K562 (cell line): ENCODE measurements around the gene PHF21A. TPM values are rescaled to one million over a fixed set of nuclear protein-coding genes. Genes with fewer than 3 reads are reported as not detected.

Source experiments
- CEBPB ChIP-seq: fragments of 450-650 bp; IDR thresholded peaks from 2 replicates; pipeline ENCODE4 v1.6.1; 2016; ENCODE audit warnings: missing genetic modification characterization, missing compliant biosample characterization
- CREB3L1 ChIP-seq: fragments of 450-650 bp; IDR thresholded peaks from 2 replicates; pipeline ENCODE4 v1.6.1; 2014; ENCODE audit warnings: low read depth, mild to moderate bottlenecking, moderate library complexity, borderline replicate concordance
- DPF2 ChIP-seq: fragments of 450-650 bp; IDR thresholded peaks from 2 replicates; pipeline ENCODE4 v1.6.1; 2016
- E2F4 ChIP-seq: sonication (generic); formaldehyde crosslinking; IDR thresholded peaks from 2 replicates; pipeline ENCODE4 v1.8.0; 2022; ENCODE audit warnings: mild to moderate bottlenecking, low read depth, missing genetic modification reagents
- EZH2 ChIP-seq: IDR thresholded peaks from 2 replicates; pipeline ENCODE4 v1.6.1; 2012; ENCODE audit warnings: low read depth, mild to moderate bottlenecking, inconsistent platforms, low read length, borderline replicate concordance
- NEUROD1 ChIP-seq: fragments of 150-350 bp; IDR thresholded peaks from 2 replicates; pipeline ENCODE4 v1.6.1; 2014; ENCODE audit warnings: borderline replicate concordance, low read length, low read depth; ENCODE audit not compliant: partially characterized antibody
- PHB2 ChIP-seq: fragments of 450-650 bp; IDR thresholded peaks from 2 replicates; pipeline ENCODE4 v1.6.1; 2017; ENCODE audit warnings: low read depth
- RAD21 ChIP-seq, 2 experiments: fragments of 250-450 bp in 1 of 2; fragments of 450-650 bp in 1 of 2; sonication (Bioruptor Pico) in 1 of 2; formaldehyde crosslinking in 1 of 2; IDR thresholded peaks in 1 of 2; conservative IDR thresholded peaks in 1 of 2; 2 replicates each; pipeline versions ENCODE4 v1.4.0 to v1.8.0; 2020 to 2022; ENCODE audit warnings: mild to moderate bottlenecking in 2 of 2, moderate library complexity in 1 of 2
- SMARCA5 ChIP-seq: fragments of 450-650 bp; IDR thresholded peaks from 2 replicates; pipeline ENCODE4 v1.6.1; 2016
- TARDBP ChIP-seq: fragments of 450-650 bp; IDR thresholded peaks from 2 replicates; pipeline ENCODE4 v1.6.1; 2016
- U2AF1 ChIP-seq: fragments of 200-400 bp; formaldehyde crosslinking; optimal IDR thresholded peaks from 2 replicates; pipeline ENCODE3; 2017; ENCODE audit warnings: mild to moderate bottlenecking, low read depth, low read length, moderate library complexity
- ZNF263 ChIP-seq: sonication (generic); formaldehyde crosslinking; IDR thresholded peaks from 2 replicates; pipeline ENCODE4 v1.8.0; 2022; ENCODE audit warnings: mild to moderate bottlenecking, missing genetic modification reagents, borderline replicate concordance
- ZNF395 ChIP-seq: fragments of 200-800 bp; sonication (Bioruptor generic); IDR thresholded peaks from 2 replicates; pipeline ENCODE4 v1.6.1; 2017; ENCODE audit warnings: missing genetic modification characterization, missing compliant biosample characterization
- ZNF586 ChIP-seq: fragments of 450-650 bp; formaldehyde crosslinking; conservative IDR thresholded peaks from 2 replicates; pipeline ENCODE4 v1.4.0; 2020; ENCODE audit warnings: mild to moderate bottlenecking, moderate library complexity
- polyA plus RNA-seq, 8 experiments: library from polyadenylated mRNA; depleted of rRNA in 4 of 8; stranded (reverse) in 5 of 8; unstranded in 3 of 8; fragments of >200 nt; fragmentation: Nextera tagmentation in 2 of 8; fragmentation: Illumina TruSeq in 1 of 8; extraction: Ambion mirVana in 2 of 8; extraction: Trizol in 1 of 8; gene quantifications; 2 replicates each; pipeline versions ENCODE4 v1.2.1 to v1.2.3, GENCODE V29; 2011 to 2014; ENCODE audit warnings: inconsistent platforms in 1 of 8, missing spikeins in 1 of 8
- total RNA-seq, 7 experiments: library from RNA; depleted of rRNA in 6 of 7; stranded (reverse); fragments of >200 nt in 6 of 7; fragmentation: Illumina TruSeq in 2 of 7; extraction: Trizol in 2 of 7; gene quantifications; 2 replicates each; pipeline versions ENCODE4 v1.2.1 to v1.2.3, GENCODE V29; 2011 to 2021; ENCODE audit warnings: low replicate concordance in 1 of 7
- TF ChIP-seq, protein P1 (sequence below): fragments of 450-650 bp; IDR thresholded peaks from 2 replicates; pipeline ENCODE4 v1.7.0; 2016; ENCODE audit warnings: borderline replicate concordance
- TF ChIP-seq, protein P2 (sequence below): sonication (generic); formaldehyde crosslinking; IDR thresholded peaks from 2 replicates; pipeline ENCODE4 v1.5.0; 2020; ENCODE audit warnings: missing genetic modification reagents
- TF ChIP-seq, protein P3 (sequence below): fragments of 450-650 bp; formaldehyde crosslinking; IDR thresholded peaks from 2 replicates; pipeline ENCODE4 v1.4.0; 2022; ENCODE audit warnings: missing genetic modification characterization
- TF ChIP-seq, protein P4 (sequence below): fragments of 250-450 bp; sonication (Bioruptor Pico); IDR thresholded peaks from 2 replicates; pipeline ENCODE4 v1.5.0; 2021

PHF21A gene
- total and polyA plus RNA-seq, 9 of the 15 experiments (the other 6 are each of a cell fraction or from before 2014, with no cell fraction given) = 1.5 to 32.4 (median 10.7) TPM

GRCh38 chr11:46106530-46107407 is 14.5 kb downstream of the PHF21A start (continued):
- TF ChIP-seq RAD21 (CRISPR knock-in tag; conservative IDR thresholded peaks at IDR 0.05 in 1 of 2, IDR thresholded peaks at IDR 0.05 in 1 of 2) (0 out of 4 replicates have a peak, but pooled peaks of 1 of the 2 experiments have one; percentile 16), E2F4 (CRISPR knock-in tag) (no peak), ZNF586 (CRISPR knock-in tag) (no peak), SMARCA5 (0 out of 2 replicates have a peak, but pooled peaks have one; percentile 31), U2AF1 (no peak), ZNF263 (CRISPR knock-in tag) (no peak), CEBPB (peak; percentile 78), TARDBP (no peak), NEUROD1 (peak; percentile 46), ZNF395 (CRISPR knock-in tag) (no peak), DPF2 (0 out of 2 replicates have a peak, but pooled peaks have one; percentile 35), CREB3L1 (no peak), EZH2 (no peak), PHB2 (no peak)
- TF ChIP-seq, protein P1, sequence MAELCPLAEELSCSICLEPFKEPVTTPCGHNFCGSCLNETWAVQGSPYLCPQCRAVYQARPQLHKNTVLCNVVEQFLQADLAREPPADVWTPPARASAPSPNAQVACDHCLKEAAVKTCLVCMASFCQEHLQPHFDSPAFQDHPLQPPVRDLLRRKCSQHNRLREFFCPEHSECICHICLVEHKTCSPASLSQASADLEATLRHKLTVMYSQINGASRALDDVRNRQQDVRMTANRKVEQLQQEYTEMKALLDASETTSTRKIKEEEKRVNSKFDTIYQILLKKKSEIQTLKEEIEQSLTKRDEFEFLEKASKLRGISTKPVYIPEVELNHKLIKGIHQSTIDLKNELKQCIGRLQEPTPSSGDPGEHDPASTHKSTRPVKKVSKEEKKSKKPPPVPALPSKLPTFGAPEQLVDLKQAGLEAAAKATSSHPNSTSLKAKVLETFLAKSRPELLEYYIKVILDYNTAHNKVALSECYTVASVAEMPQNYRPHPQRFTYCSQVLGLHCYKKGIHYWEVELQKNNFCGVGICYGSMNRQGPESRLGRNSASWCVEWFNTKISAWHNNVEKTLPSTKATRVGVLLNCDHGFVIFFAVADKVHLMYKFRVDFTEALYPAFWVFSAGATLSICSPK = 0 out of 2 replicates have a peak, but pooled peaks have one; percentile 32
- TF ChIP-seq, protein P2, sequence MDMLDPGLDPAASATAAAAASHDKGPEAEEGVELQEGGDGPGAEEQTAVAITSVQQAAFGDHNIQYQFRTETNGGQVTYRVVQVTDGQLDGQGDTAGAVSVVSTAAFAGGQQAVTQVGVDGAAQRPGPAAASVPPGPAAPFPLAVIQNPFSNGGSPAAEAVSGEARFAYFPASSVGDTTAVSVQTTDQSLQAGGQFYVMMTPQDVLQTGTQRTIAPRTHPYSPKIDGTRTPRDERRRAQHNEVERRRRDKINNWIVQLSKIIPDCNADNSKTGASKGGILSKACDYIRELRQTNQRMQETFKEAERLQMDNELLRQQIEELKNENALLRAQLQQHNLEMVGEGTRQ (CRISPR knock-in tag) = no peak
- TF ChIP-seq, protein P3, sequence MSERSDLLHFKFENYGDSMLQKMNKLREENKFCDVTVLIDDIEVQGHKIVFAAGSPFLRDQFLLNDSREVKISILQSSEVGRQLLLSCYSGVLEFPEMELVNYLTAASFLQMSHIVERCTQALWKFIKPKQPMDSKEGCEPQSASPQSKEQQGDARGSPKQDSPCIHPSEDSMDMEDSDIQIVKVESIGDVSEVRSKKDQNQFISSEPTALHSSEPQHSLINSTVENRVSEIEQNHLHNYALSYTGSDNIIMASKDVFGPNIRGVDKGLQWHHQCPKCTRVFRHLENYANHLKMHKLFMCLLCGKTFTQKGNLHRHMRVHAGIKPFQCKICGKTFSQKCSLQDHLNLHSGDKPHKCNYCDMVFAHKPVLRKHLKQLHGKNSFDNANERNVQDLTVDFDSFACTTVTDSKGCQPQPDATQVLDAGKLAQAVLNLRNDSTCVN (CRISPR knock-in tag) = no peak
- TF ChIP-seq, protein P4, sequence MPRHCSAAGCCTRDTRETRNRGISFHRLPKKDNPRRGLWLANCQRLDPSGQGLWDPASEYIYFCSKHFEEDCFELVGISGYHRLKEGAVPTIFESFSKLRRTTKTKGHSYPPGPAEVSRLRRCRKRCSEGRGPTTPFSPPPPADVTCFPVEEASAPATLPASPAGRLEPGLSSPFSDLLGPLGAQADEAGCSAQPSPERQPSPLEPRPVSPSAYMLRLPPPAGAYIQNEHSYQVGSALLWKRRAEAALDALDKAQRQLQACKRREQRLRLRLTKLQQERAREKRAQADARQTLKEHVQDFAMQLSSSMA (CRISPR knock-in tag) = no peak
